Testis (tissue), 2 donors: Measurements from ENCODE around the gene SOX6.

ENCODE experiments used
- POLR2A ChIP-seq: fragments of 450-650 bp; IDR thresholded peaks from one replicate; pipeline ENCODE4 v1.6.1; 2017; ENCODE audit warnings: antibody characterized with exemption, mild to moderate bottlenecking, moderate library complexity
- TF ChIP-seq, protein P1 (sequence below), 3 experiments: fragments of 450-650 bp in 2 of 3; fragments of 200-600 bp in 1 of 3; sonication (generic) in 1 of 3; IDR thresholded peaks; one replicate each; pipeline ENCODE4 v1.5.1; 2016 to 2019; ENCODE audit warnings: antibody characterized with exemption in 3 of 3, mild to moderate bottlenecking in 2 of 3, moderate library complexity in 1 of 3

DNA sequence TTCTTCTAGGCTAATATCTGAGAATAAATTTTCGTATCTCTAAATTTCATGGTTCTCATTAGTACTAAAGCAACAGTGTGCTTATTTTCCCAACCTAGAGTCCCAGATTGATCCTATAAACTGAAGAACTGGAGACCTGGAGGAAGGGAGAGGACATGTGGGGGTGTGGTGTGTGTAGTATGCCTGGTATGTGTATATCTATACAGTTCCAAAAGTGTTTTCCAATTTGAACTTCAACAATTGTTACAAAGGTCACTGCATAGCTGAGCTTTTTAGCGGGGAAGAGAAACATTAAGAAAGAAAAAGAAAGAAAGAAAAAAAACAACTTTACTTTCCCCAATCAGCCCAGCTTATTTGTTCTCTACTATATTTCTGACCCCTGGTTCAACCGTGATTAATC is 152.1 kb downstream of the SOX6 start:
- TF ChIP-seq, protein P1, sequence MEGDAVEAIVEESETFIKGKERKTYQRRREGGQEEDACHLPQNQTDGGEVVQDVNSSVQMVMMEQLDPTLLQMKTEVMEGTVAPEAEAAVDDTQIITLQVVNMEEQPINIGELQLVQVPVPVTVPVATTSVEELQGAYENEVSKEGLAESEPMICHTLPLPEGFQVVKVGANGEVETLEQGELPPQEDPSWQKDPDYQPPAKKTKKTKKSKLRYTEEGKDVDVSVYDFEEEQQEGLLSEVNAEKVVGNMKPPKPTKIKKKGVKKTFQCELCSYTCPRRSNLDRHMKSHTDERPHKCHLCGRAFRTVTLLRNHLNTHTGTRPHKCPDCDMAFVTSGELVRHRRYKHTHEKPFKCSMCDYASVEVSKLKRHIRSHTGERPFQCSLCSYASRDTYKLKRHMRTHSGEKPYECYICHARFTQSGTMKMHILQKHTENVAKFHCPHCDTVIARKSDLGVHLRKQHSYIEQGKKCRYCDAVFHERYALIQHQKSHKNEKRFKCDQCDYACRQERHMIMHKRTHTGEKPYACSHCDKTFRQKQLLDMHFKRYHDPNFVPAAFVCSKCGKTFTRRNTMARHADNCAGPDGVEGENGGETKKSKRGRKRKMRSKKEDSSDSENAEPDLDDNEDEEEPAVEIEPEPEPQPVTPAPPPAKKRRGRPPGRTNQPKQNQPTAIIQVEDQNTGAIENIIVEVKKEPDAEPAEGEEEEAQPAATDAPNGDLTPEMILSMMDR (IDR thresholded peaks at IDR 0.05), result no peak
- no peak for TF ChIP-seq POLR2A
